ENCODE results near the gene PDLIM3.

DNA sequence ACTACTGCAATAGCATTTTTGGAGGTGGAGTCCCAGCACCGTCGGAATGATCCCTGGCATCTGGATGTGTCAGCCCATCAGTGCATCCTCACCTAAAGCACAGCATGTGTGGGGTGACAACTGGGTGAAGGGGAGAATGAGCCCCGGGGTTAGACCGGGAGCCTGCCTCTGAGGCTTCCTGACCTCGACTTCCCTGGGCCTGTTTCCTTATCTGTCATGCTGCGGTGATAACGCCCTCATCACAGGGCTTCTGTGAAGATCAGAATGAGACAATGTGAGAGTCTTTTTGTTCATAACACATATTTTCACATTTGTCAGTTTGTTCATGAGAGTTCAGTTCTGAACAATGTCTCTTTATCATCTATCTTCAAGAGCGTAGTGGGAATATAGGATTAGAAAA, 31.1 kb upstream of the PDLIM3 start:
- TF ChIP-seq, protein P1, sequence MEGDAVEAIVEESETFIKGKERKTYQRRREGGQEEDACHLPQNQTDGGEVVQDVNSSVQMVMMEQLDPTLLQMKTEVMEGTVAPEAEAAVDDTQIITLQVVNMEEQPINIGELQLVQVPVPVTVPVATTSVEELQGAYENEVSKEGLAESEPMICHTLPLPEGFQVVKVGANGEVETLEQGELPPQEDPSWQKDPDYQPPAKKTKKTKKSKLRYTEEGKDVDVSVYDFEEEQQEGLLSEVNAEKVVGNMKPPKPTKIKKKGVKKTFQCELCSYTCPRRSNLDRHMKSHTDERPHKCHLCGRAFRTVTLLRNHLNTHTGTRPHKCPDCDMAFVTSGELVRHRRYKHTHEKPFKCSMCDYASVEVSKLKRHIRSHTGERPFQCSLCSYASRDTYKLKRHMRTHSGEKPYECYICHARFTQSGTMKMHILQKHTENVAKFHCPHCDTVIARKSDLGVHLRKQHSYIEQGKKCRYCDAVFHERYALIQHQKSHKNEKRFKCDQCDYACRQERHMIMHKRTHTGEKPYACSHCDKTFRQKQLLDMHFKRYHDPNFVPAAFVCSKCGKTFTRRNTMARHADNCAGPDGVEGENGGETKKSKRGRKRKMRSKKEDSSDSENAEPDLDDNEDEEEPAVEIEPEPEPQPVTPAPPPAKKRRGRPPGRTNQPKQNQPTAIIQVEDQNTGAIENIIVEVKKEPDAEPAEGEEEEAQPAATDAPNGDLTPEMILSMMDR (IDR thresholded peaks at IDR 0.05): no peak
- TF ChIP-seq POLR2AphosphoS5 (IDR thresholded peaks at IDR 0.05): peak in 1 of 2 donors; percentile 17

All from esophagus muscularis mucosa (tissue), 3 donors.